Measurements from ENCODE around the gene IL34.

- TF ChIP-seq EZH2 (IDR thresholded peaks at IDR 0.05) (no peak), POLR2AphosphoS5 (IDR thresholded peaks at IDR 0.05; ENCODE audit: borderline replicate concordance, low read depth, low read length) (no peak)
Measured at GRCh38 chr16:70649300-70649699, 2.9 kb downstream of the IL34 start.
